Measurements from ENCODE around the gene KRTAP10-11. TPM values are rescaled to one million over a fixed set of nuclear protein-coding genes. Genes with fewer than 3 reads are reported as not detected.

KRTAP10-11 gene
- total RNA-seq, 1 donor from 2014 or later: not detected

- H3K36me3 ChIP-seq: no peaks in the 10 kb centered on the region
- H3K4me1 ChIP-seq: no peaks in the 10 kb centered on the region
- no peak overlapping the region for H3K4me3 ChIP-seq
- DNase-seq (ENCODE audit: low spot score in 2 of 2): no peak
- no peak overlapping the region for H3K27ac ChIP-seq
- H3K27me3 ChIP-seq: no peaks in the 10 kb centered on the region
- peaks cover 0 to 20% of the 10 kb centered on the region in 2 donors for H3K9me3 ChIP-seq
- no peak for TF ChIP-seq CTCF (IDR thresholded peaks at IDR 0.05)
- intact Hi-C loops (cut with DNase I): no loop called here
These were observed 2.5 kb downstream of the KRTAP10-11 start for GRCh38 chr21:44648557-44649311.

- no peaks in the 10 kb centered on the region for H3K36me3 ChIP-seq
- DNase-seq (ENCODE audit: low spot score in 2 of 2): no peak
- intact Hi-C loops (cut with DNase I): no loop called here
- no peaks in the 10 kb centered on the region for H3K4me1 ChIP-seq
- no peak for TF ChIP-seq CTCF (IDR thresholded peaks at IDR 0.05)
- H3K4me3 ChIP-seq: no peak overlapping the region
- H3K27ac ChIP-seq: no peak overlapping the region
- H3K9me3 ChIP-seq: peaks cover 0 to 12% of the 10 kb centered on the region in 2 donors
- H3K27me3 ChIP-seq: no peaks in the 10 kb centered on the region
These were observed 3.4 kb downstream of the KRTAP10-11 start for GRCh38 chr21:44649521-44650100.

- Histone ChIP-seq H3K9me3 (peaks cover 0 to 4% of the 10 kb centered on the region in 2 donors), H3K27me3 (no peaks in the 10 kb centered on the region), H3K36me3 (no peaks in the 10 kb centered on the region), H3K4me1 (no peaks in the 10 kb centered on the region), H3K4me3 (no peak overlapping the region), H3K27ac (no peak overlapping the region)
- no peak for TF ChIP-seq CTCF (IDR thresholded peaks at IDR 0.05)
- intact Hi-C loops (cut with DNase I): no loop called here
- DNase-seq (ENCODE audit: low spot score in 2 of 2): no peak
These were observed 4.2 kb downstream of the KRTAP10-11 start for GRCh38 chr21:44650265-44650972.

GRCh38 chr21:44650973-44651675, 4.9 kb downstream of the KRTAP10-11 start:
- no peaks in the 10 kb centered on the region for H3K36me3 ChIP-seq
- H3K9me3 ChIP-seq: no peaks in the 10 kb centered on the region
- TF ChIP-seq CTCF (IDR thresholded peaks at IDR 0.05): no peak
- no peaks in the 10 kb centered on the region for H3K27me3 ChIP-seq
- no peak overlapping the region for H3K4me3 ChIP-seq
- intact Hi-C loops (cut with DNase I): no loop called here
- no peak overlapping the region for H3K27ac ChIP-seq
- no peak for DNase-seq (ENCODE audit: low spot score in 2 of 2)
- H3K4me1 ChIP-seq: no peaks in the 10 kb centered on the region

GRCh38 chr21:44653123-44653522, 6.9 kb downstream of the KRTAP10-11 start:
- H3K27me3 ChIP-seq: no peaks in the 10 kb centered on the region
- H3K4me1 ChIP-seq: no peaks in the 10 kb centered on the region
- no peak for TF ChIP-seq CTCF (IDR thresholded peaks at IDR 0.05)
- intact Hi-C loops (cut with DNase I): no loop called here
- no peak for DNase-seq (ENCODE audit: low spot score in 2 of 2)
- no peaks in the 10 kb centered on the region for H3K36me3 ChIP-seq
- no peak overlapping the region for H3K4me3 ChIP-seq
- H3K9me3 ChIP-seq: no peaks in the 10 kb centered on the region
- no peak overlapping the region for H3K27ac ChIP-seq

Measured in ascending aorta (tissue), 2 donors.